NCI-H1048 (cell line): ENCODE results near the gene FLNB.

Experiments
- DNase-seq: peaks from one replicate; lab custom pipeline; 2025; lab: John Stamatoyannopoulos, UW

FLNB gene

DNA sequence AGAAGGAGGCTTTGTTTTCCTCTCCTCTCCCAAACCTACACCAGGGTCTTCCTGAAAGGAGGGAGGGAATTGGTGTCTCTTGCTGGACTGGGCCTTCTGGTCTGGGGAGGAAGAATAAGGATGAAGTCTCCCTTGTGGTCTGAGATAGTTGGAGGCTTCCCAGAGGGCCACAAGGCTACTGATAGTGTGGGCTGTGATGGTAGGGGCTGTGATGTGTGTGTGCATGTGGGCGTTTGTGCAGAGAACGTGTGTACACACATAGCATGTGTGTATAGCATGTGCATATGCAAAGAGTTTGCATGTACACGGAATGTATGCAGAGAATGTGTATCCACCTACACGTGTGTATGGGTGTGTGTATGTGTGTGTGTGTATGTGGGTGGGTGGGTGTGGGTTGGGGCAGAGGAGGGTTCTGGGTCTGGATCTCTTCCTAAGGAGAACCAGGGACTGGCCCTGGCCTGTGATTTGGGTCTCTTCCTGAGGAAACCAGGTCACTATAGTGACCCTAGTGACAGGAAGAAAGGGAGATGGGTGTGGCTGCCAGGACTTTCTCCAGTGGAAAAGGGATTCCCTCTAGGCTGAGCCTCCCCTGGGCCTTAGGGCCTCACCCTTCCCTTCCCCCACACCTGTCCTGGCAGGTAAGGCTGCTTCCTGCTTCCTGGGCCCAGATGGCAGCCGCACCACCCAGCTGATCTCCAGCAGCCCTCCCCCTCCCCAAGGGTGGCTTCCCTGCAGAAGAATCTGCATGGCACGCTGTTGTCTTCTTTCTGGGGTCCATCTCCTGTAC, 1.7 kb downstream of the FLNB start:
- no peak for DNase-seq

DNA sequence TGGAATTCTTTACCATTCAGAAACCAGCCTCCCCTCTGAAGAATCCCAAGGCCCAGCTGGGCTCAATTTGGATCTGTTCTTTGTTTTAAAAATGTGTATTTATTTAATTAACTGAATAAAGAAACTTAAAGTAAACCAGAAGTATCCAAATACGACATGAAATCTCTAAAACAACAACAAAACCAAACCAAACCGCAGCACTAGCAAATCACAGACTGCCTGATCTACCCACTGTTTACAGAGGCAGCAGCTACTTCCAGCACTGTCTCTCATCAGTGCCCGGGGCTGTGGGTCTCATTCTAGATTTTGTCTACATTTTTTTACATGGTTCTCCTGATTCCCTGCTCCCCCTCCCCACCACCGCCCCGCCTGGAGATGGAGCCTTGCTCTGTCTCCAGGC, 2.3 kb downstream of the FLNB start:
- DNase-seq = no peak

DNA sequence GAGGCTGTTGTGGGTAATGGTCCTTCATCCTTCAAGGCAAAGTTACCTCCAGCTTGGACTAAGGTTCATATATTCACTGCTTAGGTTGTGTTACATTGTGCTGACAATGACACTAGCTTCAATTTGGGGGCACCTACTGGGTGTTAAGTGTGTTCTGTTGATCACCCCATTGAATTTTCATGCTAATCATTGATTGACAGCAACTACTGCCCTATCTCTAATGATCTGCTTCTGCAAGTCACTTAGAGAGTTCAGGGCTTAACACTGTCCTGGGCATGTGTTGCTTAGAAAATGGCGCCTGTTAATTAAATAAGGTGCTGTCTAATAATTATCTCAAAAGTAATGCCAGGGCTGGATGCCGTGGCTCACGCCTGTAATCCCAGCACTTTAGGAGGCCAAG, 3.4 kb downstream of the FLNB start:
- no peak for DNase-seq

- DNase-seq = no peak
These were observed 4.1 kb downstream of the FLNB start for GRCh38 chr3:58012302-58012701.

- DNase-seq = no peak
These were observed 4.9 kb downstream of the FLNB start for GRCh38 chr3:58013099-58013498.

DNA sequence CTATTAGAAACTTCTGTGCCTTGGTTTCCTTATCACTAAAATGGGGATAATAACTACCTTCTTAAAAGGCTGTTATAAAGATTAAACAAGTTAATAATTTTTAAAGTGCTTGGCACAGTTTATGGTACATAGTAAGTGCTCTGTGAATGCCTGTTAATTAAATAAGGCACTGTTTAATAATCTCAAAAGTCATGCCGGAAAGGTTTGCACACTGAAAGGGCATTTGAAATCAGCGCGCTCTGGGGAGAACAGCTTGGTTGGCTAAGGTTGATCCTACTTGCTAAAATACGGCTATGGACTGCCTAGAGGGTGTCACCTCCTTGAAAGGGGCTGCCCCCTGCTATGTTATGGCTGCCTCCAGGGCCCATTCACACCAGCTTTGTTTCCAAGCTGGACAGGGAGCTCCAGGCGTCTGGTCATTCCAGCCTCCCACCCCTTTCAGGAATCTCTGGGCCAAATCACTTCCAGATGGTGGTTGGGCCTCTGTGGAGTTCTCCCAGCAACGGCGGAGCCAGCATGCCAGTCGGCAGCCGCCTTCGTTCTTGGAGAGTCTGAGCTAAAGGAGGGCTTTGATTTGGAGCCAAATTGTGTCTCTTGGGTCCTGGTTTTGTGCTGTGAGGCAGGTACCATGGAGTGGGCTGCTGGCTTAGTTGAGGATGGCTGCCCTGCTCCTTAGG, 5.9 kb downstream of the FLNB start:
- no peak for DNase-seq

DNA sequence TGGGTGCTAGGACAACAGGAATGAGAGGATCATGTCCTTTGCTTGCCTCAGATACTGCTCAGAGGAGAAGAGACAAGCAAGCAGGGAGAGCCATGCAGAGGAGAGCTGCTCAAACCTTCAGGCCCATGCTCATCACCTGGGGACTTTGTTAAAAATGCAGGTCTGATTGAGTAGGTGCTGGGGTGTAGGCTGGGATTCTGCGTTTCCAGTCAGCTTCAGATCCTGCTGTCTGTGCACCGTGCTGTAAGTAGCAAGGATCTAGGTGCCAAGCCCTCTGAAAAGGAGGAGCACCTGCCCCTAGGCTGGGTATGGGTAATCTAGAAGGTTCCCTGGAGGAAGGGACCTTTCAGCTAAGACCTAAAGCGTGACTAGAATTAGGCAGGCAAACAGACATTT, 7.3 kb downstream of the FLNB start:
- no peak for DNase-seq

DNA sequence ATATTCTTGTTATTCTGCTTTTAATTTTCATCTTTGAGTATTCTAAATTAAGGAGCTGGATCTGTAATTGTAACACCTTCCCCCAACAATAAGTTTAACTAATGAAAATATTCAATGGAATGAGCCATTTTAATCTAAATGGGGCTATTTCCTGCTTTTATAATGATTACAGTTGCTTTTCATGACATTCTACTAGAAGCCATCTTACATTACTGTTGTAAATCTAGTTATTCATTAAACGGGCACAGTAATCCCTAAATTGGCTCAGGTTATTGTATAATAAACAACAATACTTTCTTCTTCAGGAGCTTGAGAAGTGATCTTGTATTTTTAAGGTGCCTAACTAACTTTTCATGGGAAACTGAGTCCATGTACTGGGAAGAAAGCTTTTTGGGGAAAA, 8.5 kb downstream of the FLNB start:
- DNase-seq = no peak

- DNase-seq = no peak
These were observed 10.9 kb downstream of the FLNB start for GRCh38 chr3:58018892-58019742.

GRCh38 chr3:58020783-58021071, 12.5 kb downstream of the FLNB start:
- no peak for DNase-seq

DNA sequence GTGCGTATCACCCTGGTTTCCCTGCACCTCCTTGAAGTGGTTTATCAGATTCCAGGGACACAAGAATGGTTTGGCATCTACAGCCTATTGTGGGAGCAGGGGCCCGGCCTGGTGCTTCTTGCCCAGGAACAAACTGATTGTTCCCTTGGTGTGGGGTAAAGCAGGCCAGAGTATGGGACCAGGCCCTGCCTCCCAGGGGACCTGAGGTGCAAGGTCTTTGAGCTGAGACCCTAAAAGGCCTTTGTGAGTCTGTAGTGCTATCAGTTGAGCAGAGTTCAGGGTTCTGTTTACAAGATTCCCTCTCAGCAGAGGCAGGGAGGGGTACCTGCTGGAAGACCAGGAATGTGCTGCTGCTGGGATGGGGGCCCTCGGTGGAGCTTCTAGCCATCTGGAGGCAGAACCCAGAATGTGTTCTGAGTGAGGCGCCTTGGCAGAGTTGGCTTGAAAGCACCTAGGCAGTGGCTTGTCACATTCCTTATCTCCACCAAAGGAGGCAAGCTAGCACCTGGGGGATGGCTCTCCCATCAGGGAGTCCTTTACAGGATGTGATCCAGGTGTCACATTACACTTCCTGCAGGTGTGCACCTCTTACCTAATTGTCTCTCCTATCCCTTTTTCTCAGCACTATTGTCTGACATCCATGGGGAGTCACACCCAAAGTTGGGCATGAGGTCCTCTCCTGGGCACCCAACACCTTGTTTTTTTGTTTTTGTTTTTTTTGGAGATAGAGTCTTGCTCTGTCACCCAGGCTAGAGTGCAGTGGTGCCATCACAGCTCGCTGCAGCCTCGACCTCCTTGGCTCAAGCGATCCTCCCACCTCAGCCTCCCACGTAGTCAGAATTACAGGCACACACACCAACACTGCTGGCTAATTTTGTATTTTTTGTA, 13.1 kb downstream of the FLNB start:
- DNase-seq = no peak

- no peak for DNase-seq
These were observed 13.7 kb downstream of the FLNB start for GRCh38 chr3:58021962-58022361.

DNA sequence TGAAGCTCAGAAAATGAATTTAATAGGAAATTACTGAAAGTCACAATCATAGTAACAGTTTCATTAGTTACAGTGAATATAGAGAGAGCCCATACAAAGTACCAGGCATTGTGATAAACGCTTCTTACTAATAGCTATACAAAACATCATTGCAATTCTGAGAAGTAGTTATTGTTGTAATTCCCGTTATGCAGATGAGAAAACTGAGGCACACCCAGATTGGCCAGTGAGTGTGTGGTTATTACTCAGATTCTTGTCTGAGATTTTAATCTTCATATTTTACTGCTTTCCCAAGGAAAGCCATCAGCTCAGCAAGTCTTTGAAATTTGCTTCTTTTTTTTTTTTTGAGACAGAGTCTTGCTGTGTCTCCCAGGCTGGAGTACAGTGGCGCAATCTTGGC, 14.3 kb downstream of the FLNB start:
- no peak for DNase-seq

DNA sequence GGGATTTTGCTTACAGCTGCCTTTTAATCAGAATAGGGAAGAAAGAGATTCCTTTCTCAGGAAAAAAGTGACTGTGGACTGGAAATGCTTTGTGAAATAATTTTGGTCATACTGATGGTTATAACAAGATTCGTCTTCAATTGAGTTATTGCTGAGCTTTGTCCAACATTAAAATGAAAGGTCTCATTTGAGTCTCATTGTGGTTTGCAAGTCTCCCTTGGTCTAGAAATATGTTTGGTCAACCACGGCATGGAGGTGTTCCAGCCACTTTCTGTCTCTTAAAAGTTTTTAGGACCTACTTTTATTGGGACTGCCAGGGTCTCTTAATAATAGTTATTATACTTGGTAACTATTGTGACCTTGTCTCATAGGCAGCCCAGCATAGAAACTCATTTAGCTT, 15.3 kb downstream of the FLNB start:
- no peak for DNase-seq

- no peak for DNase-seq
These were observed 17.2 kb downstream of the FLNB start for GRCh38 chr3:58025406-58025805.

DNA sequence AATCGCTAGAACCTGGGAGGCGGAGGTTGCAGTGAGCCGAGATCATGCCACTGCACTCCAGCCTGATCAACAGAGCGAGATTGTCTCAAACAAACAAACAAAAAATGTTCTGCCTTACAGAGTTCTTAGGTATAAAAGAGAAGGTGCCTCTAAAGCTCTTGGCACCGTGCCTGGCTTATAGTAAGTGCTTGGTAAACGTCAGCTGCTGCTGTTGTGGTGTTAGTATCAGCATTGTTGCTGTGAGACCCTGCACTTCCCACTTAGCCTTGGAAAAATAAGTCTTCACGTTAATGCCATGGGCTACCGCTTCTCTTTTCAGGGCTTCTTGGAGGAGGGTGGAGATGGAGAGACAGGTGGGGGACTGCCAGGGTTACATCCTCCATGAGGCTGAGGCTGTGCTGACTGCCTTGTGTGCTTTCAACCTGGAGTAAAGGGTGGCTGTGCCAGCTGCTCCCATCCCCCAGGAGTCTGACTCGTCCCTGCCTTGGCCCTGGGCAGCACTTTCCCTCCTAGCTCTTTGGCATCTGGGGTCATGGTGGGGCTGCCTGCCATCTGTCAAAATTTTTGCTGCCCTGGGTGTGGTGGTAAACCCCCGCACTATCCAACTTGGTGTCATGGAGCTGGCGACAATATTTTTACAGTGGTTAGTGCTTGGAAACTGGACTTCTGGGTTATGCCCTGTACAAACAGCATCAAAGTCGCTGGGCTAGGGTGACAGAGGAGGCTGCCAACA, 17.8 kb downstream of the FLNB start:
- no peak for DNase-seq

- DNase-seq = no peak
These were observed 18.4 kb downstream of the FLNB start for GRCh38 chr3:58026598-58026997.

GRCh38 chr3:58027704-58028317, 19.6 kb downstream of the FLNB start:
- DNase-seq = no peak

GRCh38 chr3:58028902-58029301, 20.7 kb downstream of the FLNB start:
- DNase-seq = no peak

DNA sequence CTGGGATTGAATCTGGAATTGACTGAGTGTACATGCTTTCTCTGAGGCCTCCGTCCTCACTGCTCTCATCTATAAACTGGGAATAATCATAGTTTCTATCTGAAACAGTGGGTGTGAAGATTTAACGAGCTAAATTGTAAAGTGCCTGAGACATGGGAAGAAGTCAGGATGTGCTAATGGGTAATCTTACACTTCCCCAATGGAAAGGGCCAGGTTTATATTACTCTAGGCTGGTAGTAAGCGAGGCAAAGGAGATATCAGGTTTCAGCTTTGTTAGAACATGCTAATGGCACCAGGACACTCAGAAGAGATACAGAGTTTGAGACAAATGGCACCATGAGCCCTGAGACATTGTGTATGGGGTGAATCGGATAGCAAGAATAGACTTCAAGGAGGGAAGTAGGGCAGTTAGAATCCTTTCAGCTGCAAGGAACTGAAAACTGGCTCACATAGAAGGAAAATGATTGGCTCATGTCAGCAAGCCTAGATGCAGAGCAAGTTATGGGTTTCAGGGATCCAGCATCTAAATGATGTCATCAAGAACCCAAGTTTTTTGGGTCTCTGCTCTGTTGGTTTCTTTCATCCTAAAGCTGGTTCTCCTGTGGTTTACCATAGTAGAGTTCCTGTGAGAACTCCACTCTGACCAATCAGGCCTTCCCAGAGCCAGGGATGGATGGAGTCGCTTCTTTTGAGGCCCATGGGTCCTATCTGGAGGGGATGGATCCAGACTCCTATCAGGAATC, 21.8 kb downstream of the FLNB start:
- no peak for DNase-seq
